Activated T-cell treated with anti-CD3 and anti-CD28 coated beads for 24 hours (primary cell): ENCODE data around the gene SLA2.
"Not testable (repeated sequence)": the region's sequence is repeated elsewhere in the genome, so short reads cannot be mapped to it uniquely, and the experiment has no call there.

ENCODE experiments used
- DNase-seq: peaks from one replicate; pipeline ENCODE4 v3.0.0-alpha.2; 2020; ENCODE audit warnings: low read depth

Gene SLA2

DNA sequence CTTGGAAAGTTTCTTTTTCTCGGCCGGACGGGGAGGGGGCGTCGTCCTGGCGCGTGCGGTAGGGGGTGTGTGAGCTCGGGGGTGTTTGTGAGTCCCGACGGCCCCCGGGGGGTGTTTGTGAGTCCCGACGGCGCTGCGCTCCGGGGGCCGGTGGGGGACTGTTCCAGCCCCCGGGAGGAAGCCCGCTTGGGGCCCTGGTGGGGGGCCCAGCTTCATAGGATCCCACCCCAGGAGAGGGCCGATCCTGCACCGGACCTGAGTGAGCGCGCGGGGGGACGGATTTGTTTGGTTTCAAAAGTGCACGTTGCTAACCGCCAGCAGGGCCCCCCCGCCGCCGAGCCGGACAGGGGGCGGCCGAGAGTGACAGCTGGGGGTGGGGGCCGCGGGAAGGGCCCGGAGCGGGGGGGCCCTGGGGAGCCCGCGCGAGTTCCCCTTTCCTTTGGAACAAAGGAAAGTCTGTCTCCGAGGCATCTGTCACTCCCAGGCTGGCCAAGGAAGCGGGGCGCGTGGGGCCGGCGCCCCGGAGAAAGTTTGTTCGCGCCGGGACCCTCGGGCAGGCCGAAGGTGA is 72.1 kb downstream of the SLA2 start:
- no peak for DNase-seq

- peak; percentile 86 for DNase-seq
These were observed 72.7 kb downstream of the SLA2 start, which contains the start of gene TGIF2 for GRCh38 chr20:36573103-36573797. Gene TGIF2 (plus strand): TSS chr20:36573597. CDS start chr20:36578775, 5,178 bp downstream.

DNA sequence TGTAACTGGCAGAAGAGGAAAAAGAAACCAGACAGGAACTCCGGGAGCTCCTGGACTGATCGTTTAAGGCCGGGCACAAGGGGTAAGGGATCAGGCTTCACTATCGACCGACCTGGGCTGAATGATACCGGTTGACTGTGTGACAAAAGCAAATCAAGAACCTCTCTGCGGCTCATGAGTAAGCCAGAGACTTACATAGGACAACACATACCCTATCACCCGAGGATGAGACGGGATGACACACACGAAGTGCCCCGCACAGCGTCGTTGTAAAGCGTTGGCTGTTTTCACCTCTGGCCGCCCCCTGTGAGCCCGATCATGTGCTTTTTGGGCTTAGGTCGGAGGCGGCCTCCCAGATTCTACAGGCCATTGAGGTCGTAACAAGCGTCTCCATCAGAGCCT is 73.3 kb downstream of the SLA2 start:
- DNase-seq = peak; percentile 64

GRCh38 chr20:36571564-36572504 is 74.2 kb downstream of the SLA2 start:
- DNase-seq = no peak

- no peak for DNase-seq
These were observed 76.1 kb downstream of the SLA2 start for GRCh38 chr20:36569847-36570429.

GRCh38 chr20:36565520-36565919 is 80.5 kb downstream of the SLA2 start:
- DNase-seq = no peak

- not testable (repeated sequence) for DNase-seq
These were observed 81.3 kb downstream of the SLA2 start for GRCh38 chr20:36564726-36565121.

DNA sequence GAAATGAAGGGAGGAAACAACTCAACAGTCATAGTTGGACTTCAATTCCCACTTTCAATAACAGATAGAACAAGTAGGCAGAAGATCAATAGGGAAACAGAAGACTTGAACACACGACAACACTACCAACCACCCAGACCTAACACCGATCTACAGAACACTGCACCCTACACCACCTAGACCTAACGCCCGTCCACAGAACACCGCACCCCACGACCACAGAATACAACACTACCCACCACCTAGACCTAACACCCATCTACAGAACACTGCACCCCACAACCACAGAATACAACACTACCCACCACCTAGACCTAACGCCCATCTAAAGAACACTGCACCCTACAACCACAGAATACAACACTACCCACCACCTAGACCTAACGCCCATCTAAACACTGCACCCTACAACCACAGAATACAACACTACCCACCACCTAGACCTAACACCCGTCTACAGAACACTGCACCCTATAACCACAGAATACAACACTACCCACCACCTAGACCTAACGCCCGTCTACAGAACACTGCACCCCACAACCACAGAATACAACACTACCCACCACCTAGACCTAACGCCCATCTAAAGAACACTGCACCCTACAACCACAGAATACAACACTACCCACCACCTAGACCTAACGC is 81.8 kb downstream of the SLA2 start:
- not testable (repeated sequence) for DNase-seq

DNA sequence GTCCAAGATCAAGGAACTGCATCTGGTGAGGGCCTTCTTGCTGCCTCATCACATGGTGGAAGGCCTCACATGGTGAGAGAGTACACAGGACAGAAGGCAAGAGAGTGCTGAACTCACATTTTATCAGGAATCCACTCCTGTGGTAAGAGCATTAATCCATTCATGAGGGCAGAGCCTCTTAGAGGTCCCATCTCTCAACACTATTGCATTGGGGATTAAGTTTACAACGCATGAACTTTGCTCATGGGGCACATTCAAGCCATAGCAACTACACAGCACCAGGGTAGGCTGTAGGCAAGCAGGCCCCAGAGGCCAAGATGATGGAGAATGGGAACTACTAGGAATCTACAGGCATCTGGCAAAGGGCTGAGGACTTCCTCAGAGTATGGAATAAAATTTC is 82.6 kb downstream of the SLA2 start:
- DNase-seq = no peak

DNA sequence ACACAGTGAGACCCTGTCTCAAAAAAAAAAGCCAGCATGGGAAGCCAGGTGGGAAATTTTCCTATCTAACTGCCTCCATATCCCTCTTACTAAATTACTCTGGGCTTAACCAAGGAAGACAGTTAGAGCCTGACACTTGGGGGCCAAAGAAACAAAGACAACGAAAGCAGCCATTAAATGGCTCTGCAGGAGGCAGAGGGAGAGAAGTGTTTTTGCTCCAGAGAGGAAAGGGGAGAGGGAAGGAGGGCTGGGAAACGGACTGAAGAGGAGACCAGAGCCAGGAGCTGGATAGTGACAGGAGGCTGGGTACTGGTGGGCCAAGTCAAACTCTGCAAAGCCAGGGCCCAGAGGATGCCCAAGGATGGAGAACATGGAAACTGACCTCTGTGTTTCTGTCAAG is 83.3 kb downstream of the SLA2 start:
- DNase-seq = no peak
